Measurements from ENCODE around the gene TMTC3.
"Not testable (repeated sequence)": the region's sequence is repeated elsewhere in the genome, so short reads cannot be mapped to it uniquely, and the experiment has no call there.

The TMTC3 gene

DNA sequence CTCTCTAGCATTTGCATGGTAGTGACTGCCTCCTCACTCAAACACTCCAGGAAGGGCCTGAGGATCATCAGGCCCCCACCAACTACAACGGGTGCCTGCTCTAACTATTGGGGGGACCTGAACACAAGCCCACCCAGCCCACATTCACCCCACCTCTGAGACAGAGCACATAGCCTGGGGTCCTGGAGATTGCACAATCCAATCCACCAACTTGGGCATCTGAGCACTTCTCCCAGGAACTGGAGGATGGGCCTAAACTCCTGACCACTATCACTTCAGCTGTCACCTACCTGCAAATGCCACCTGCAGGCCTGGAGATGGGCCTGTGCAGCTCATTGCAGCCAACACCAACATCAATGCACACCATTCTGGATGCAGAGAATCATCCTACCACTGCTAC, 66.6 kb downstream of the TMTC3 start:
- Histone ChIP-seq H4K8ac (ENCODE audit: low read depth, low read length) (no peak overlapping the region), H3K4ac (ENCODE audit: low read depth, low read length) (no peak overlapping the region), H2AK5ac (ENCODE audit: low read length) (no peak overlapping the region), H3K27ac (ENCODE audit: low read depth, low read length) (no peak overlapping the region), H3K79me1 (ENCODE audit: low read length) (no peaks in the 10 kb centered on the region), H3K27me3 (ENCODE audit: insufficient read depth, low read length, poor library complexity) (no peaks in the 10 kb centered on the region), H3K23ac (ENCODE audit: low read length) (no peak overlapping the region), H3K4me2 (ENCODE audit: low read length) (no peak overlapping the region), H3K56ac (ENCODE audit: low read length) (no peak overlapping the region), H2BK120ac (ENCODE audit: low read depth, low read length) (no peak overlapping the region), H3K4me3 (ENCODE audit: low read length) (no peak overlapping the region), H2BK5ac (ENCODE audit: low read length) (no peak overlapping the region), H2BK15ac (replicated peaks; ENCODE audit: low read depth) (no peak overlapping the region), H3K79me2 (ENCODE audit: control insufficient read depth, insufficient read depth, low read length) (no peaks in the 10 kb centered on the region), H3K4me1 (ENCODE audit: control insufficient read depth, low read depth, low read length) (no peaks in the 10 kb centered on the region), H3K36me3 (ENCODE audit: control insufficient read depth, insufficient read depth, low read length) (no peaks in the 10 kb centered on the region), H4K5ac (ENCODE audit: low read length) (no peak overlapping the region), H3K9ac (ENCODE audit: low read length) (no peak overlapping the region), H3K18ac (ENCODE audit: low read length) (no peak overlapping the region)
- DNase-seq, result no peak
- WGBS (ENCODE audit: extremely low coverage, insufficient coverage, low lambda C conversion rate), result no CpG with 5 or more reads among the region's 1 CpG

DNA sequence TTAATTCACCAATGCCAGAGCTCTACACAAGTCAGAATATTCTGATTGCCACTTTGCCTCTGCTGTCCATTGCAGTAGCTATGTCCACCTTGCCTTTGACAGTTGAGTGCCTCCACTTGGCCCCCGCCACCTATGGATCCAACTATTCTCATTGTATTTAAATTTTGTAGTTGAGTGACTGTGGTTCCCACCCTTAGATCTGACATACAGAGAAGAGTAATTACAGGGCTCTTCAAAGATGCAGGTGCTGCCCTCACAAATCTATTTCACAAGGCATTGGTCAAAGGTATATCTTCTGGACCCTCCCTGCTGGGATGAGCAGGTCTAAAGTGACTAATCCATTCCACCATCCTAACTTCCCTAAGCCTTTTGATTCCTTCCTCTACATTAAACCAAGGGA, 68.2 kb downstream of the TMTC3 start:
- not testable (repeated sequence) for H4K5ac ChIP-seq (ENCODE audit: low read length); H2BK15ac ChIP-seq (replicated peaks; ENCODE audit: low read depth); H2BK120ac ChIP-seq (ENCODE audit: low read depth, low read length); H3K18ac ChIP-seq (ENCODE audit: low read length); H3K27me3 ChIP-seq (ENCODE audit: insufficient read depth, low read length, poor library complexity); H3K4ac ChIP-seq (ENCODE audit: low read depth, low read length); H3K4me2 ChIP-seq (ENCODE audit: low read length); H3K4me3 ChIP-seq (ENCODE audit: low read length); H4K8ac ChIP-seq (ENCODE audit: low read depth, low read length); H3K23ac ChIP-seq (ENCODE audit: low read length); H3K79me1 ChIP-seq (ENCODE audit: low read length); H3K36me3 ChIP-seq (ENCODE audit: control insufficient read depth, insufficient read depth, low read length); H3K79me2 ChIP-seq (ENCODE audit: control insufficient read depth, insufficient read depth, low read length); H3K9ac ChIP-seq (ENCODE audit: low read length); H3K27ac ChIP-seq (ENCODE audit: low read depth, low read length); H2AK5ac ChIP-seq (ENCODE audit: low read length); H2BK5ac ChIP-seq (ENCODE audit: low read length); DNase-seq; H3K56ac ChIP-seq (ENCODE audit: low read length); H3K4me1 ChIP-seq (ENCODE audit: control insufficient read depth, low read depth, low read length)
- no CpG with 5 or more reads among the region's 1 CpG for WGBS (ENCODE audit: extremely low coverage, insufficient coverage, low lambda C conversion rate)

DNA sequence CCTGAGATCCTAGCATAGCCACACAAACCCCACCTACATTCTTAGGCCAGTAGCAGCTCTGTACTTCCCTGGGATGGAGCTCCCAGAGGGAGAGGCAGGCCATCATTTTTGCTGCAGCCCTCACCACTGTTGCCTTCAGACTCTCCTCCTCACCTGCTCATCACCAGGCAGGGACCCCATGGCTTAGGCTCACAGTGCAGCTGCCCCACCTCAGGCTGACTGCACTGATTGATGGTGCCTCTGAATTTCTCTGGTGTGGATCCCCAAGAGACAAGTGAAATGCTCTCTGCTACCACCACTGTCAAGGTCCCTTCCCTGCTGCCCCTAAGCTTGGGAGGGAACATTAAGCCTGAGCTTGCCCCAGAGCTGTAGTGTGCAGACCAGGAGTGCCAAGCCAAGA, 76.2 kb downstream of the TMTC3 start:
- Histone ChIP-seq H2BK5ac (ENCODE audit: low read length) (no peak overlapping the region), H3K9ac (ENCODE audit: low read length) (no peak overlapping the region), H4K5ac (ENCODE audit: low read length) (no peak overlapping the region), H3K79me2 (ENCODE audit: control insufficient read depth, insufficient read depth, low read length) (no peaks in the 10 kb centered on the region), H3K23ac (ENCODE audit: low read length) (no peak overlapping the region), H3K79me1 (ENCODE audit: low read length) (no peaks in the 10 kb centered on the region), H3K4me2 (ENCODE audit: low read length) (no peak overlapping the region), H3K18ac (ENCODE audit: low read length) (no peak overlapping the region), H3K56ac (ENCODE audit: low read length) (no peak overlapping the region), H4K8ac (ENCODE audit: low read depth, low read length) (no peak overlapping the region), H2BK120ac (ENCODE audit: low read depth, low read length) (no peak overlapping the region), H3K36me3 (ENCODE audit: control insufficient read depth, insufficient read depth, low read length) (no peaks in the 10 kb centered on the region), H2AK5ac (ENCODE audit: low read length) (no peak overlapping the region), H3K4me1 (ENCODE audit: control insufficient read depth, low read depth, low read length) (no peaks in the 10 kb centered on the region), H2BK15ac (replicated peaks; ENCODE audit: low read depth) (no peak overlapping the region), H3K4me3 (ENCODE audit: low read length) (no peak overlapping the region), H3K27ac (ENCODE audit: low read depth, low read length) (no peak overlapping the region), H3K4ac (ENCODE audit: low read depth, low read length) (no peak overlapping the region), H3K27me3 (ENCODE audit: insufficient read depth, low read length, poor library complexity) (no peaks in the 10 kb centered on the region)
- DNase-seq, result no peak

DNA sequence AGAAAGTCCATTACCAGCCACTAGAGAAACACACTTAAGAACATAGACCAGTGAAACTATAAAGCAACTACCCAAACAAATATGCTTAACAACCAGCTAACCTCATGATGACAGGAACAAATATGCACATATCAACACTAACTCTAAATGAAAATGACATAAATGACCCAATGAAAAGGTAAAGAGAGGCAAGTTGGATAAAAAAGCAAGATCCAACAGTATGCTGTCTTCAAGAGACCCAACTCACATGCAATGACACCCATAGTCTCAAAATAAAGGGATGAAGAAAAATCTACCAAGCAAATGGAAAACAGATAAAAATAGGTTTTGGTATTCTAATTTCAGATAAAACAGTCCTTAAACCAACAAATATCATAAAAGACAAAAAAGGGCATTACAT, 77.8 kb downstream of the TMTC3 start:
- Histone ChIP-seq H3K36me3 (ENCODE audit: control insufficient read depth, insufficient read depth, low read length) (no peaks in the 10 kb centered on the region), H3K4me1 (ENCODE audit: control insufficient read depth, low read depth, low read length) (no peaks in the 10 kb centered on the region), H3K4me3 (ENCODE audit: low read length) (no peak overlapping the region), H3K79me1 (ENCODE audit: low read length) (no peaks in the 10 kb centered on the region), H3K56ac (ENCODE audit: low read length) (no peak overlapping the region), H3K23ac (ENCODE audit: low read length) (no peak overlapping the region), H2BK5ac (ENCODE audit: low read length) (no peak overlapping the region), H3K4ac (ENCODE audit: low read depth, low read length) (no peak overlapping the region), H3K27ac (ENCODE audit: low read depth, low read length) (no peak overlapping the region), H3K27me3 (ENCODE audit: insufficient read depth, low read length, poor library complexity) (no peaks in the 10 kb centered on the region), H2AK5ac (ENCODE audit: low read length) (no peak overlapping the region), H3K79me2 (ENCODE audit: control insufficient read depth, insufficient read depth, low read length) (no peaks in the 10 kb centered on the region), H3K9ac (ENCODE audit: low read length) (no peak overlapping the region), H3K4me2 (ENCODE audit: low read length) (no peak overlapping the region), H4K8ac (ENCODE audit: low read depth, low read length) (no peak overlapping the region), H2BK15ac (replicated peaks; ENCODE audit: low read depth) (no peak overlapping the region), H2BK120ac (ENCODE audit: low read depth, low read length) (no peak overlapping the region), H4K5ac (ENCODE audit: low read length) (no peak overlapping the region), H3K18ac (ENCODE audit: low read length) (no peak overlapping the region)
- DNase-seq, result no peak

DNA sequence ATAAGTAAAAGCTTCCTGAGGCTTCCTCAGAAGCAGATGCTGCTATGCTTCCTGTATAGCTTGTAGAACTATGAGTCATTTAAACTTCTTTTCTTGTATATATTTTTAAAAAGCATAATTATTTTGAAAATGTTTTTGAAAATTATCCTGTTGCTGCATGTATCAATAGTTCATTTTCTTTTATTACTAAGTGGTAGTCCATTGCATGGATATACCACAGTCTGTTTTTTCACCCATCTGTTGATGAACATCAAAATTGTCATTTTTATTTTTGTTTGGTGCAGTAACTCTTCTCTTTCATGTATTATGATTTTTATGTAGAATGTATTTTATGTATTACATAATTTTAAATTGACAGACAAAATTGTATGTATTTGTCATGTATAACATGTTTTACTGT, 81.4 kb downstream of the TMTC3 start:
- H3K27ac ChIP-seq (ENCODE audit: low read depth, low read length), result no peak overlapping the region
- H2AK5ac ChIP-seq (ENCODE audit: low read length), result no peak overlapping the region
- no peak overlapping the region for H3K9ac ChIP-seq (ENCODE audit: low read length)
- no peak overlapping the region for H2BK120ac ChIP-seq (ENCODE audit: low read depth, low read length)
- H3K4me3 ChIP-seq (ENCODE audit: low read length), result no peak overlapping the region
- no peaks in the 10 kb centered on the region for H3K36me3 ChIP-seq (ENCODE audit: control insufficient read depth, insufficient read depth, low read length)
- no peak overlapping the region for H3K23ac ChIP-seq (ENCODE audit: low read length)
- no peak overlapping the region for H2BK5ac ChIP-seq (ENCODE audit: low read length)
- no peak overlapping the region for H4K5ac ChIP-seq (ENCODE audit: low read length)
- no peaks in the 10 kb centered on the region for H3K79me1 ChIP-seq (ENCODE audit: low read length)
- H4K8ac ChIP-seq (ENCODE audit: low read depth, low read length), result no peak overlapping the region
- H3K18ac ChIP-seq (ENCODE audit: low read length), result no peak overlapping the region
- no peak overlapping the region for H2BK15ac ChIP-seq (replicated peaks; ENCODE audit: low read depth)
- no peak overlapping the region for H3K4me2 ChIP-seq (ENCODE audit: low read length)
- no peak overlapping the region for H3K56ac ChIP-seq (ENCODE audit: low read length)
- DNase-seq, result no peak
- no peaks in the 10 kb centered on the region for H3K79me2 ChIP-seq (ENCODE audit: control insufficient read depth, insufficient read depth, low read length)
- no peaks in the 10 kb centered on the region for H3K4me1 ChIP-seq (ENCODE audit: control insufficient read depth, low read depth, low read length)
- H3K4ac ChIP-seq (ENCODE audit: low read depth, low read length), result no peak overlapping the region
- H3K27me3 ChIP-seq (ENCODE audit: insufficient read depth, low read length, poor library complexity), result no peaks in the 10 kb centered on the region

DNA sequence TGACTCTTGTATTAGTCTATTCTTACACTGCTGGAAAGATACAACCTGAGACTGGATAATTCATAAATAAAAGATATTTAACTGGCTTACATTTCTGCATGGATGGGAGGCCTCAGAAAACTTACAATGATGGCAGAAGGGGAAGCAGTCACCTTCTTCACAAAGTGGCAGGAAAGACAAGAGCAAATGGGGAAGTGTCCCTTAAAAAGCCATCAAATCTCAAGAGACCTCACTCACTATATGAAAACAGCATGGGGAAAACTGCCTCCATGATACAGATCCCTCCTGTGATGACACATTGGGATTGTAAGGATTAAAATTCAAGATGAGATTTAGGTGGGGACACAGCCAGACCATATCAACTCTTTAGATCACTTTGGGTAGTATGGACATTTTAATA, 83.7 kb downstream of the TMTC3 start:
- no peak overlapping the region for H3K9ac ChIP-seq (ENCODE audit: low read length)
- H3K56ac ChIP-seq (ENCODE audit: low read length), result no peak overlapping the region
- H2BK15ac ChIP-seq (replicated peaks; ENCODE audit: low read depth), result no peak overlapping the region

More for the DNA sequence above, 83.7 kb downstream of the TMTC3 start:
- no peak overlapping the region for H3K23ac ChIP-seq (ENCODE audit: low read length)
- no peaks in the 10 kb centered on the region for H3K79me2 ChIP-seq (ENCODE audit: control insufficient read depth, insufficient read depth, low read length)
- H3K4ac ChIP-seq (ENCODE audit: low read depth, low read length), result no peak overlapping the region
- no peak overlapping the region for H3K4me2 ChIP-seq (ENCODE audit: low read length)
- no peak overlapping the region for H3K27ac ChIP-seq (ENCODE audit: low read depth, low read length)
- H3K18ac ChIP-seq (ENCODE audit: low read length), result no peak overlapping the region
- H2AK5ac ChIP-seq (ENCODE audit: low read length), result no peak overlapping the region
- H3K4me1 ChIP-seq (ENCODE audit: control insufficient read depth, low read depth, low read length), result no peaks in the 10 kb centered on the region
- H3K36me3 ChIP-seq (ENCODE audit: control insufficient read depth, insufficient read depth, low read length), result no peaks in the 10 kb centered on the region
- no peak overlapping the region for H4K5ac ChIP-seq (ENCODE audit: low read length)
- H3K4me3 ChIP-seq (ENCODE audit: low read length), result no peak overlapping the region
- DNase-seq, result no peak
- H3K79me1 ChIP-seq (ENCODE audit: low read length), result no peaks in the 10 kb centered on the region
- H3K27me3 ChIP-seq (ENCODE audit: insufficient read depth, low read length, poor library complexity), result no peaks in the 10 kb centered on the region
- no peak overlapping the region for H4K8ac ChIP-seq (ENCODE audit: low read depth, low read length)
- H2BK120ac ChIP-seq (ENCODE audit: low read depth, low read length), result no peak overlapping the region
- no peak overlapping the region for H2BK5ac ChIP-seq (ENCODE audit: low read length)

Data from mesendoderm (in vitro differentiated cells).